ENCODE data around the gene PRTFDC1.

The PRTFDC1 gene

GRCh38 chr10:24925799-24926198 is 26.6 kb downstream of the PRTFDC1 start:
- no peak for TF ChIP-seq POLR2AphosphoS5 (IDR thresholded peaks at IDR 0.05; ENCODE audit: low read depth, low read length)
- TF ChIP-seq FOXP2 (optimal IDR thresholded peaks at IDR 0.05; ENCODE audit: borderline replicate concordance, extremely low read depth, extremely low read length, insufficient read depth), result no peak
- TF ChIP-seq, protein P1, sequence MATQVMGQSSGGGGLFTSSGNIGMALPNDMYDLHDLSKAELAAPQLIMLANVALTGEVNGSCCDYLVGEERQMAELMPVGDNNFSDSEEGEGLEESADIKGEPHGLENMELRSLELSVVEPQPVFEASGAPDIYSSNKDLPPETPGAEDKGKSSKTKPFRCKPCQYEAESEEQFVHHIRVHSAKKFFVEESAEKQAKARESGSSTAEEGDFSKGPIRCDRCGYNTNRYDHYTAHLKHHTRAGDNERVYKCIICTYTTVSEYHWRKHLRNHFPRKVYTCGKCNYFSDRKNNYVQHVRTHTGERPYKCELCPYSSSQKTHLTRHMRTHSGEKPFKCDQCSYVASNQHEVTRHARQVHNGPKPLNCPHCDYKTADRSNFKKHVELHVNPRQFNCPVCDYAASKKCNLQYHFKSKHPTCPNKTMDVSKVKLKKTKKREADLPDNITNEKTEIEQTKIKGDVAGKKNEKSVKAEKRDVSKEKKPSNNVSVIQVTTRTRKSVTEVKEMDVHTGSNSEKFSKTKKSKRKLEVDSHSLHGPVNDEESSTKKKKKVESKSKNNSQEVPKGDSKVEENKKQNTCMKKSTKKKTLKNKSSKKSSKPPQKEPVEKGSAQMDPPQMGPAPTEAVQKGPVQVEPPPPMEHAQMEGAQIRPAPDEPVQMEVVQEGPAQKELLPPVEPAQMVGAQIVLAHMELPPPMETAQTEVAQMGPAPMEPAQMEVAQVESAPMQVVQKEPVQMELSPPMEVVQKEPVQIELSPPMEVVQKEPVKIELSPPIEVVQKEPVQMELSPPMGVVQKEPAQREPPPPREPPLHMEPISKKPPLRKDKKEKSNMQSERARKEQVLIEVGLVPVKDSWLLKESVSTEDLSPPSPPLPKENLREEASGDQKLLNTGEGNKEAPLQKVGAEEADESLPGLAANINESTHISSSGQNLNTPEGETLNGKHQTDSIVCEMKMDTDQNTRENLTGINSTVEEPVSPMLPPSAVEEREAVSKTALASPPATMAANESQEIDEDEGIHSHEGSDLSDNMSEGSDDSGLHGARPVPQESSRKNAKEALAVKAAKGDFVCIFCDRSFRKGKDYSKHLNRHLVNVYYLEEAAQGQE (IDR thresholded peaks at IDR 0.05; ENCODE audit: insufficient read depth in 1 of 2, low read depth in 2 of 2, low read length in 2 of 2), result no peak
- TF ChIP-seq TAF1 (IDR thresholded peaks at IDR 0.05; ENCODE audit: borderline replicate concordance, insufficient read depth, low read length), result no peak
- TF ChIP-seq SIN3A (IDR thresholded peaks at IDR 0.05; ENCODE audit: borderline replicate concordance, insufficient read depth, low read length), result no peak

GRCh38 chr10:24920907-24921881 is 31.2 kb downstream of the PRTFDC1 start:
- no peak for TF ChIP-seq FOXP2 (optimal IDR thresholded peaks at IDR 0.05; ENCODE audit: borderline replicate concordance, extremely low read depth, extremely low read length, insufficient read depth)
- no peak for TF ChIP-seq SIN3A (IDR thresholded peaks at IDR 0.05; ENCODE audit: borderline replicate concordance, insufficient read depth, low read length)
- TF ChIP-seq, protein P1 (IDR thresholded peaks at IDR 0.05; ENCODE audit: insufficient read depth in 1 of 2, low read depth in 2 of 2, low read length in 2 of 2), result no peak
- no peak for TF ChIP-seq POLR2AphosphoS5 (IDR thresholded peaks at IDR 0.05; ENCODE audit: low read depth, low read length)
- no peak for TF ChIP-seq TAF1 (IDR thresholded peaks at IDR 0.05; ENCODE audit: borderline replicate concordance, insufficient read depth, low read length)

- TF ChIP-seq POLR2AphosphoS5 (IDR thresholded peaks at IDR 0.05; ENCODE audit: low read depth, low read length), result no peak
Observed at GRCh38 chr10:24917979-24918378, 34.4 kb downstream of the PRTFDC1 start.

- no peak for TF ChIP-seq POLR2AphosphoS5 (IDR thresholded peaks at IDR 0.05; ENCODE audit: low read depth, low read length)
- TF ChIP-seq, protein P1 (IDR thresholded peaks at IDR 0.05; ENCODE audit: insufficient read depth in 1 of 2, low read depth in 2 of 2, low read length in 2 of 2), result no peak
- no peak for TF ChIP-seq TAF1 (IDR thresholded peaks at IDR 0.05; ENCODE audit: borderline replicate concordance, insufficient read depth, low read length)
- TF ChIP-seq SIN3A (IDR thresholded peaks at IDR 0.05; ENCODE audit: borderline replicate concordance, insufficient read depth, low read length), result no peak
- TF ChIP-seq FOXP2 (optimal IDR thresholded peaks at IDR 0.05; ENCODE audit: borderline replicate concordance, extremely low read depth, extremely low read length, insufficient read depth), result no peak
Observed at GRCh38 chr10:24917493-24917892, 34.9 kb downstream of the PRTFDC1 start.

- TF ChIP-seq, protein P1 (IDR thresholded peaks at IDR 0.05; ENCODE audit: insufficient read depth in 1 of 2, low read depth in 2 of 2, low read length in 2 of 2), result no peak
- TF ChIP-seq FOXP2 (optimal IDR thresholded peaks at IDR 0.05; ENCODE audit: borderline replicate concordance, extremely low read depth, extremely low read length, insufficient read depth) (no peak), POLR2AphosphoS5 (IDR thresholded peaks at IDR 0.05; ENCODE audit: low read depth, low read length) (no peak), TAF1 (IDR thresholded peaks at IDR 0.05; ENCODE audit: borderline replicate concordance, insufficient read depth, low read length) (no peak), SIN3A (IDR thresholded peaks at IDR 0.05; ENCODE audit: borderline replicate concordance, insufficient read depth, low read length) (no peak)
Observed at GRCh38 chr10:24916365-24916764, 36.0 kb downstream of the PRTFDC1 start.
